ENCODE data around the gene HYLS1.

DNA sequence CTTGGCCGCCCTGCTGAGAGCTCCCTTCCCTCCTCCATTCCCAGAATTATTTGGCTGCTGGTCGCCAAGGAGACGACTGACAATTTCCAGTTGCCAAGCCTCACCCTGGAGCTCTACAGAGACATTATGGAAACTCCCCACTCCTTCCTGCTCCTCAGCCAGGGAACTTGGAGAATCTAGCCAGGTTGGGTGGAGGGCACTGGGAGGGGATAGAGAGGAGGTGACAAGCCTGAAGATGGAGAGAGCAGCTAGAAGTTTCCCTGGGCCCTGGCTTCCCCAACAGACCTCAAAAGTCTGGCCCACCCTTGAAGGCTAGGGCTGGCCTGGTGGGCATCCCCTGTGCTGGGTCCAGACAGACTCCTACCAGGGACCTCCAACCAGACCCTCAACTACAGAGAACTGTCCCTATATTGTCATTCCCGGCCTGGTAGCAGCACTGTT lies 51.6 kb downstream of the HYLS1 start:
- TF ChIP-seq, protein P1, sequence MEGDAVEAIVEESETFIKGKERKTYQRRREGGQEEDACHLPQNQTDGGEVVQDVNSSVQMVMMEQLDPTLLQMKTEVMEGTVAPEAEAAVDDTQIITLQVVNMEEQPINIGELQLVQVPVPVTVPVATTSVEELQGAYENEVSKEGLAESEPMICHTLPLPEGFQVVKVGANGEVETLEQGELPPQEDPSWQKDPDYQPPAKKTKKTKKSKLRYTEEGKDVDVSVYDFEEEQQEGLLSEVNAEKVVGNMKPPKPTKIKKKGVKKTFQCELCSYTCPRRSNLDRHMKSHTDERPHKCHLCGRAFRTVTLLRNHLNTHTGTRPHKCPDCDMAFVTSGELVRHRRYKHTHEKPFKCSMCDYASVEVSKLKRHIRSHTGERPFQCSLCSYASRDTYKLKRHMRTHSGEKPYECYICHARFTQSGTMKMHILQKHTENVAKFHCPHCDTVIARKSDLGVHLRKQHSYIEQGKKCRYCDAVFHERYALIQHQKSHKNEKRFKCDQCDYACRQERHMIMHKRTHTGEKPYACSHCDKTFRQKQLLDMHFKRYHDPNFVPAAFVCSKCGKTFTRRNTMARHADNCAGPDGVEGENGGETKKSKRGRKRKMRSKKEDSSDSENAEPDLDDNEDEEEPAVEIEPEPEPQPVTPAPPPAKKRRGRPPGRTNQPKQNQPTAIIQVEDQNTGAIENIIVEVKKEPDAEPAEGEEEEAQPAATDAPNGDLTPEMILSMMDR (IDR thresholded peaks at IDR 0.05), result no peak
- TF ChIP-seq POLR2A (IDR thresholded peaks at IDR 0.05) (no peak), EP300 (IDR thresholded peaks at IDR 0.05) (no peak)

All from tibial nerve (tissue), 4 donors.